GM23248 (cell line): ENCODE results near the gene BMPR1B. TPM values are rescaled to one million over a fixed set of nuclear protein-coding genes. Genes with fewer than 3 reads are reported as not detected.
A peak's percentile ranks its signal among the peaks of the same experiment; 100 is the strongest.

Experiments used
- DNase-seq: peaks from one replicate; pipeline ENCODE4 v3.0.0-alpha.2; 2015
- H2AFZ ChIP-seq: fragments of 200-600 bp; sonication (generic); 2 replicates; pipeline ENCODE4 v1.6.1; 2016; ENCODE audit warnings: antibody characterized with exemption
- H3F3A ChIP-seq: fragments of 200-600 bp; sonication (generic); 2 replicates; pipeline ENCODE4 v1.6.1; 2016; ENCODE audit warnings: mild to moderate bottlenecking, antibody characterized with exemption, mixed run types; ENCODE audit not compliant: insufficient read depth
- H3K27ac ChIP-seq: fragments of 200-600 bp; sonication (generic); 2 replicates; pipeline ENCODE4 v1.5.1; 2016; ENCODE audit warnings: mild to moderate bottlenecking
- H3K27me3 ChIP-seq: fragments of 200-600 bp; sonication (generic); replicated peaks from 2 replicates; pipeline ENCODE4 v1.6.1; 2016; ENCODE audit warnings: mild to moderate bottlenecking; ENCODE audit not compliant: insufficient read depth
- H3K36me3 ChIP-seq: fragments of 200-600 bp; sonication (generic); 2 replicates; pipeline ENCODE4 v1.6.1; 2016; ENCODE audit warnings: low read depth, mild to moderate bottlenecking
- H3K4me1 ChIP-seq: fragments of 200-600 bp; sonication (generic); 2 replicates; pipeline ENCODE4 v1.6.1; 2016; ENCODE audit warnings: mild to moderate bottlenecking; ENCODE audit not compliant: insufficient read depth
- H3K4me2 ChIP-seq: fragments of 200-600 bp; sonication (generic); one replicate; pipeline ENCODE4 v1.6.1; 2016; ENCODE audit warnings: mild to moderate bottlenecking; ENCODE audit not compliant: unreplicated experiment
- H3K4me3 ChIP-seq: fragments of 200-600 bp; sonication (generic); 2 replicates; pipeline ENCODE4 v1.5.1; 2016; ENCODE audit warnings: mild to moderate bottlenecking
- H3K79me2 ChIP-seq: fragments of 200-600 bp; sonication (generic); 2 replicates; pipeline ENCODE4 v1.6.1; 2016; ENCODE audit warnings: mild to moderate bottlenecking; ENCODE audit not compliant: insufficient read depth
- H3K9ac ChIP-seq: fragments of 200-600 bp; sonication (generic); 2 replicates; pipeline ENCODE4 v1.6.1; 2016; ENCODE audit warnings: mild to moderate bottlenecking
- H3K9me2 ChIP-seq: fragments of 200-600 bp; sonication (generic); 2 replicates; pipeline ENCODE4 v1.6.1; 2016; ENCODE audit warnings: mixed run types, mild to moderate bottlenecking, moderate library complexity; ENCODE audit not compliant: insufficient read depth
- H3K9me3 ChIP-seq: fragments of 200-600 bp; sonication (generic); one replicate; pipeline ENCODE4 v1.6.1; 2017; ENCODE audit warnings: low read depth
- H4K20me1 ChIP-seq: fragments of 200-600 bp; sonication (generic); 2 replicates; pipeline ENCODE4 v1.6.0; 2016; ENCODE audit not compliant: insufficient read depth
- EZH2 ChIP-seq: fragments of 200-600 bp; sonication (generic); IDR thresholded peaks from 2 replicates; pipeline ENCODE4 v1.6.1; 2018; ENCODE audit warnings: antibody characterized with exemption, mild to moderate bottlenecking; ENCODE audit not compliant: insufficient read depth, poor library complexity, severe bottlenecking
- EZH2phosphoT487 ChIP-seq: fragments of 200-600 bp; sonication (generic); IDR thresholded peaks from 2 replicates; pipeline ENCODE4 v1.6.1; 2018; ENCODE audit warnings: antibody characterized with exemption, moderate library complexity, mild to moderate bottlenecking, low read depth; ENCODE audit not compliant: insufficient read depth
- WGBS, 2 experiments: methylation state at CpG; one replicate each; pipeline ENCODE4 v1.1.6; 2015 to 2017; ENCODE audit warnings: low lambda C conversion rate in 2 of 2, low coverage in 1 of 2; ENCODE audit errors: missing lambda C conversion rate in 2 of 2; 5-methylcytosine and 5-hydroxymethylcytosine counted together
- in situ Hi-C: fragments of 300-500 bp; cut with MboI; formaldehyde crosslinking; loops from 2 replicates; pipeline ENCODE4 v1.15.0; 2020
- polyA plus RNA-seq: library from polyadenylated mRNA; unstranded; fragments of >200 nt; fragmentation: Nextera tagmentation; extraction: Ambion mirVana; gene quantifications from 2 replicates; pipeline ENCODE4 v1.2.1, GENCODE V29; 2016
- total RNA-seq: library from RNA; depleted of rRNA; stranded (reverse); fragments of >200 nt; shearing (Covaris generic); gene quantifications from 2 replicates; pipeline ENCODE4 v1.2.3, GENCODE V29; 2014

The BMPR1B gene
- total and polyA plus RNA-seq, 2 experiments from 2014 or later: 0.60 to 0.76 TPM

DNA sequence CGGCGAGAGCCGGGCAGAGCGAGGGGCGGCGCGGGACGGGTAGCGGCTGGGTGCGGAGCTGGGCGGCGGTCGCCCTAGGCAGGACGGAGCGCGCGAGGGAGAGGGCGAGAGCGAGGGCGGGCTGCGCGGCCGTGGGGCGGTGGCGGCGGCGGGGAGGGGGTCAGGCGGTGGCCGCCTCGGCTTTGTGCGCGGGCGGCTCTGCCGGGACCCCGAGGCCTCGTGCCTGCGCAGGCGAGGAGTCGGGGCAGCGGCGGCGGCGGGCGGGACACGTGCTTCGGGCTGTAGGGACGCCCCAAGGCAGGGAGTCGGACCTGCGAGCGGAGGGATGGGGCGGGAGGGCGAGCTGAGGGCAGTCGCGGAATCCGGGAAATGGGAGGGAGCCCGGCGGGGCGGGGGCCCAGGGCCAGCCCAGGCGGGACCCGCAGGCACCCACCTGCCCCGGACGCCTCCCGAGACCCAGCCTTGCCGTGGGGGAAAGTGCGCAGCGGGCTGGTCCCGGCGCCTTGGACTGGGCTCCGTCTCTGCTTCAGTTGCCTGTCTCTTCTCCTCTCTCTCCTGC lies 465 bp downstream of the BMPR1B start:
- H3K4me3 ChIP-seq: peak overlapping the region; percentile 81
- H3K9ac ChIP-seq: peak overlapping the region; percentile 68
- H3K36me3 ChIP-seq: no peaks in the 10 kb centered on the region
- H4K20me1 ChIP-seq: no peaks in the 10 kb centered on the region
- 0 out of 2 replicates have a peak, but pooled peaks cover 3% of the 10 kb centered on the region for H3F3A ChIP-seq
- peak; percentile 67 for DNase-seq
- H2AFZ ChIP-seq: peak overlapping the region; percentile 79
- H3K4me1 ChIP-seq: no peaks in the 10 kb centered on the region
- TF ChIP-seq EZH2phosphoT487 (no peak), EZH2 (no peak)
- no peaks in the 10 kb centered on the region for H3K79me2 ChIP-seq
- H3K27me3 ChIP-seq: peaks cover 17% of the 10 kb centered on the region; the same call in 1 of the 2 replicates
- H3K4me2 ChIP-seq: peak overlapping the region; percentile 77
- 2 to 6% methylated on average over 15 to 63 of the region's 69 CpGs for WGBS, 2 experiments
- no peaks in the 10 kb centered on the region for H3K9me2 ChIP-seq
- no peak overlapping the region for H3K27ac ChIP-seq
- in situ Hi-C loops: loop anchor here (10.0 kb wide), 1 partner anchor 347 kb away; no protein-coding TSS in a partner anchor
- no peaks in the 10 kb centered on the region for H3K9me3 ChIP-seq

GRCh38 chr4:94758700-94759399 lies 1.1 kb downstream of the BMPR1B start:
- peak; percentile 26 for DNase-seq
- in situ Hi-C loops: loop anchor here (10.0 kb wide), 1 partner anchor 346 kb away; no protein-coding TSS in a partner anchor

DNA sequence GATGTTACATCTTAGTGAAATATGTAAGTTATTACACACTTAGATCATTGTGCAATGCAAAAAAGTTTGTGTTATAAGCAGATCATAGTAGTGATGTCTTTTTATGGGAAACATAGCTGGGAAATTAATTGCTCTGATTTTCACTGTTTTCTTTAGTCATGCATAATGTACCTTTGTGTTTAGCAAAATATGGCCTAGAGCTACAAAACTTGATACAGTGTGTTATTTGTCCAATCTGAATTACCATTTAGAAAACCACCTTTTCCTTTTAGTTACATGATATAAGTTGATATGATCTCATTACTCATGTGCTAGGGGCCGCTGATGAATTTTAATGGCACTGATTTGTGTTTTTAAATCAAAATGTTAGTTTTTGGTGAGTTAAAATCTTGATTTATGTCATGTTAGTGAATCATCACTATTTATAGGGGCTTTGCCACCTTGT lies 2.0 kb downstream of the BMPR1B start:
- Histone ChIP-seq H3K4me1 (no peaks in the 10 kb centered on the region), H3K36me3 (no peaks in the 10 kb centered on the region), H3K9ac (no peak overlapping the region), H3K9me2 (no peaks in the 10 kb centered on the region), H3K4me3 (no peak overlapping the region), H3K79me2 (no peaks in the 10 kb centered on the region), H3K9me3 (no peaks in the 10 kb centered on the region), H3K27me3 (peaks cover 17% of the 10 kb centered on the region; the same call in 1 of the 2 replicates), H3K4me2 (no peak overlapping the region), H4K20me1 (no peaks in the 10 kb centered on the region), H3F3A (0 out of 2 replicates have a peak, but pooled peaks cover 3% of the 10 kb centered on the region), H2AFZ (no peak overlapping the region), H3K27ac (no peak overlapping the region)
- in situ Hi-C loops: loop anchor here (10.0 kb wide), 1 partner anchor 345 kb away; no protein-coding TSS in a partner anchor
- 96 to 100% methylated on average over 1 of the region's 1 CpG for WGBS, 2 experiments
- DNase-seq: no peak
- TF ChIP-seq EZH2phosphoT487 (no peak), EZH2 (no peak)

More at GRCh38 chr4:94758700-94759399, 1.1 kb downstream of the BMPR1B start:
- H3K9me3 ChIP-seq: no peaks in the 10 kb centered on the region
- peak overlapping the region; percentile 68 for H3K9ac ChIP-seq
- no peaks in the 10 kb centered on the region for H3K79me2 ChIP-seq
- H3K27ac ChIP-seq: no peak overlapping the region
- peak overlapping the region; percentile 81 for H3K4me3 ChIP-seq
- no peak for TF ChIP-seq EZH2
- TF ChIP-seq EZH2phosphoT487: no peak
- H3K4me2 ChIP-seq: peak overlapping the region; percentile 77
- H3F3A ChIP-seq: 0 out of 2 replicates have a peak, but pooled peaks cover 3% of the 10 kb centered on the region
- no peaks in the 10 kb centered on the region for H3K4me1 ChIP-seq
- peaks cover 17% of the 10 kb centered on the region; the same call in 1 of the 2 replicates for H3K27me3 ChIP-seq
- no peaks in the 10 kb centered on the region for H3K9me2 ChIP-seq
- 46 to 54% methylated on average over 18 to 19 of the region's 19 CpGs for WGBS, 2 experiments
- peak overlapping the region; percentile 79 for H2AFZ ChIP-seq
- no peaks in the 10 kb centered on the region for H4K20me1 ChIP-seq
- H3K36me3 ChIP-seq: no peaks in the 10 kb centered on the region

DNA sequence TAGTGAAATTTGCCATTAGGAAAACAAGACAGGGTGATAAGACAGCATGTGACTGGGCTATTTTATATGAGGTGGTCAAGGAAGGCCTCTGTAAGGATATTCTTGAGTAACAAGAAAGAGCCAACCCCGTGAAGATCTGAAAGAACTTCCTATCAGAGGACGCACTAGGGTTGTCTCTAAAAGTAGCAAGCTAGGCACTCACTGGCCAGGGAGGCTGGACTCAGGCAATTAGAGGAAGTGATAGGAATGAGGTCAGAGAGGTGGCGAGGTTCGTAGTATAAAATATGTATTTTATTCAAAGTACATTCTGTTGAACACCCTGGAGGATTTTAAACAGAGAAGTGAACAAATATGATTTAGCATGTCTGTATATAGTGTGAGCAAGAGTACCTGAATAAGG lies 4.6 kb downstream of the BMPR1B start:
- in situ Hi-C loops: no loop called here
- no peaks in the 10 kb centered on the region for H3K27me3 ChIP-seq
- H3K9ac ChIP-seq: no peak overlapping the region
- no peak for TF ChIP-seq EZH2phosphoT487
- TF ChIP-seq EZH2: no peak
- no peak overlapping the region for H3K27ac ChIP-seq
- no peak overlapping the region for H2AFZ ChIP-seq
- H3K9me3 ChIP-seq: no peaks in the 10 kb centered on the region
- no peaks in the 10 kb centered on the region for H4K20me1 ChIP-seq
- no peak overlapping the region for H3K4me2 ChIP-seq
- no peaks in the 10 kb centered on the region; the same call in 1 of the 2 replicates for H3F3A ChIP-seq
- no peaks in the 10 kb centered on the region for H3K79me2 ChIP-seq
- H3K4me1 ChIP-seq: peaks cover 8% of the 10 kb centered on the region; the same call in 1 of the 2 replicates
- H3K9me2 ChIP-seq: no peaks in the 10 kb centered on the region
- WGBS, 2 experiments: 93 to 94% methylated on average over 4 of the region's 4 CpGs
- H3K4me3 ChIP-seq: no peak overlapping the region
- no peak for DNase-seq
- no peaks in the 10 kb centered on the region for H3K36me3 ChIP-seq
